GM21447 (cell line): ENCODE measurements around the gene C11orf91.
"Not testable (repeated sequence)": the region's sequence is repeated elsewhere in the genome, so short reads cannot be mapped to it uniquely, and the experiment has no call there.

Experiments
- ATAC-seq: cut with Tn5 transposase; IDR thresholded peaks from one replicate; pipeline ENCODE4 v1.9.1; 2021; ENCODE audit not compliant: unreplicated experiment

C11orf91 gene

GRCh38 chr11:33722590-33723234, 22.1 kb upstream of the C11orf91 start:
- peak; percentile 65 for ATAC-seq

GRCh38 chr11:33721984-33722383, 21.4 kb upstream of the C11orf91 start:
- no peak for ATAC-seq

GRCh38 chr11:33721426-33721825, 20.8 kb upstream of the C11orf91 start:
- ATAC-seq: no peak

- no peak for ATAC-seq
These were observed 19.0 kb upstream of the C11orf91 start for GRCh38 chr11:33719587-33719986.

GRCh38 chr11:33718440-33718839, 17.8 kb upstream of the C11orf91 start:
- ATAC-seq: no peak

- no peak for ATAC-seq
These were observed 15.6 kb upstream of the C11orf91 start for GRCh38 chr11:33716243-33716642.

GRCh38 chr11:33713856-33714398, 13.3 kb upstream of the C11orf91 start:
- ATAC-seq: no peak

- ATAC-seq: no peak
These were observed 12.7 kb upstream of the C11orf91 start for GRCh38 chr11:33713151-33713855.

GRCh38 chr11:33712436-33712835, 11.8 kb upstream of the C11orf91 start:
- no peak for ATAC-seq

- no peak for ATAC-seq
These were observed 8.8 kb upstream of the C11orf91 start for GRCh38 chr11:33709466-33709865.

- ATAC-seq: no peak
These were observed 8.4 kb upstream of the C11orf91 start for GRCh38 chr11:33708985-33709384.

- ATAC-seq: not testable (repeated sequence)
These were observed 7.2 kb upstream of the C11orf91 start for GRCh38 chr11:33707831-33708230.

GRCh38 chr11:33706966-33707365, 6.3 kb upstream of the C11orf91 start:
- no peak for ATAC-seq

GRCh38 chr11:33706546-33706945, 5.9 kb upstream of the C11orf91 start:
- no peak for ATAC-seq

- ATAC-seq: no peak
These were observed 3.8 kb upstream of the C11orf91 start for GRCh38 chr11:33704240-33705002.

GRCh38 chr11:33703788-33704187, 3.2 kb upstream of the C11orf91 start:
- ATAC-seq: no peak

- no peak for ATAC-seq
These were observed 2.6 kb upstream of the C11orf91 start for GRCh38 chr11:33703234-33703633.

GRCh38 chr11:33701302-33702230, 940 bp upstream of the C11orf91 start:
- no peak for ATAC-seq

- ATAC-seq: no peak
These were observed 544 bp downstream of the C11orf91 start for GRCh38 chr11:33700063-33700501.

GRCh38 chr11:33699515-33700062, 1.0 kb downstream of the C11orf91 start:
- ATAC-seq: no peak
